ENCODE data around the gene CBLB.

- no peak for TF ChIP-seq CTCF (IDR thresholded peaks at IDR 0.05 in 8 of 11, conservative IDR thresholded peaks at IDR 0.05 in 3 of 11)
- TF ChIP-seq POLR2AphosphoS5 (IDR thresholded peaks at IDR 0.05): no peak
- TF ChIP-seq POLR2A (IDR thresholded peaks at IDR 0.05): no peak
Observed at GRCh38 chr3:105864212-105864611, 4.6 kb downstream of the CBLB start.
